Endothelial cell of umbilical vein (primary cell): ENCODE results near the gene CTSK. TPM values are rescaled to one million over a fixed set of nuclear protein-coding genes. Genes with fewer than 3 reads are reported as not detected.

Source experiments
- BruUV-seq: library from RNA; stranded (reverse); fragments of 400-500 nt; replicated peaks from 2 replicates; lab custom pipeline; 2021; lab: Mats Ljungman, UMichigan
- CTCF ChIA-PET: fragments of 300-600, 350-600 bp; sonication (Branson Sonifier 250); formaldehyde crosslinking; loops from one replicate; lab custom pipeline; 2021; ENCODE audit warnings: antibody characterized with exemption, inconsistent platforms; lab: Charles Lee
- POLR2A ChIA-PET: fragments of 300-600, 350-600 bp; sonication (Branson Sonifier 250); formaldehyde crosslinking; loops from one replicate; lab custom pipeline; 2021; ENCODE audit warnings: antibody characterized with exemption, inconsistent platforms; lab: Charles Lee
- DNase-seq: peaks from one replicate; pipeline ENCODE4 v3.0.0-alpha.2; 2011; ENCODE audit warnings: low read depth, low spot score
- FAIRE-seq: peaks from 2 replicates; lab custom pipeline; 2011; peaks lifted over from hg19 to GRCh38; lab: Jason Lieb, UNC
- H2AFZ ChIP-seq: 2 replicates; pipeline ENCODE4 v1.6.0; 2012; ENCODE audit warnings: low read depth, low read length, control low read depth, inconsistent platforms
- H3K27ac ChIP-seq: 2 replicates; pipeline ENCODE4 v1.5.1; 2011; ENCODE audit warnings: low read depth, mild to moderate bottlenecking, control low read depth, low read length, moderate library complexity; ENCODE audit not compliant: insufficient read depth
- H3K27me3 ChIP-seq, 2 experiments: 2 replicates each; pipeline versions ENCODE4 v1.6.0 to v1.6.1; 2011; ENCODE audit warnings: low read length in 2 of 2, mixed read lengths in 1 of 2; ENCODE audit not compliant: control insufficient read depth in 2 of 2, insufficient read depth in 2 of 2
- H3K36me3 ChIP-seq, 2 experiments: 2 replicates in 1 of 2; 3 replicates in 1 of 2; pipeline ENCODE4 v1.5.1; 2011; ENCODE audit warnings: low read length in 2 of 2, mild to moderate bottlenecking in 1 of 2, moderate library complexity in 1 of 2; ENCODE audit not compliant: control insufficient read depth in 2 of 2, insufficient read depth in 2 of 2; ENCODE audit errors: extremely low read depth in 1 of 2
- H3K4me1 ChIP-seq: 3 replicates; pipeline ENCODE4 v1.5.1; 2011; ENCODE audit warnings: mild to moderate bottlenecking, low read length; ENCODE audit not compliant: control insufficient read depth, insufficient read depth; ENCODE audit errors: extremely low read depth
- H3K4me2 ChIP-seq: 2 replicates; pipeline ENCODE4 v1.6.1; 2011; ENCODE audit warnings: low read length, control low read depth, mixed read lengths; ENCODE audit not compliant: insufficient read depth
- H3K4me3 ChIP-seq, 3 experiments: fragments of 200-600 bp in 1 of 3; sonication (generic), shearing (Covaris generic) in 1 of 3; replicated peaks in 1 of 3; 2 replicates each; pipeline ENCODE4 v1.5.1; 2011 to 2016; ENCODE audit warnings: control low read depth in 3 of 3, low read length in 3 of 3, mild to moderate bottlenecking in 2 of 3, inconsistent platforms in 1 of 3, low read depth in 1 of 3, moderate library complexity in 1 of 3; ENCODE audit not compliant: insufficient read depth in 1 of 3
- H3K79me2 ChIP-seq: 2 replicates; pipeline ENCODE4 v1.6.0; 2012; ENCODE audit warnings: low read length, inconsistent platforms; ENCODE audit not compliant: control insufficient read depth, insufficient read depth
- H3K9ac ChIP-seq: replicated peaks from 2 replicates; pipeline ENCODE3; 2011; ENCODE audit warnings: low read length, control low read depth; ENCODE audit not compliant: insufficient read depth; ENCODE audit errors: extremely low read depth
- H3K9me1 ChIP-seq: replicated peaks from 3 replicates; pipeline ENCODE4 v1.6.0; 2011; ENCODE audit warnings: mild to moderate bottlenecking, low read length; ENCODE audit not compliant: control insufficient read depth, insufficient read depth; ENCODE audit errors: extremely low read depth
- H3K9me3 ChIP-seq: replicated peaks from 2 replicates; pipeline ENCODE4 v1.5.1; 2012; ENCODE audit warnings: low read length, inconsistent platforms; ENCODE audit not compliant: control insufficient read depth, insufficient read depth
- H4K20me1 ChIP-seq: replicated peaks from 2 replicates; pipeline ENCODE3; 2011; ENCODE audit warnings: mild to moderate bottlenecking, low read length; ENCODE audit not compliant: control insufficient read depth, insufficient read depth; ENCODE audit errors: extremely low read depth
- EZH2 ChIP-seq: IDR thresholded peaks from 2 replicates; pipeline ENCODE4 v1.6.1; 2012; ENCODE audit warnings: borderline replicate concordance, low read depth, mild to moderate bottlenecking, moderate library complexity, low read length, inconsistent platforms; ENCODE audit not compliant: severe bottlenecking
- FOS ChIP-seq: IDR thresholded peaks from 2 replicates; pipeline ENCODE4 v1.6.1; 2011; ENCODE audit warnings: mild to moderate bottlenecking, low read length, moderate library complexity, borderline replicate concordance; ENCODE audit not compliant: insufficient read depth
- GATA2 ChIP-seq: IDR thresholded peaks from 2 replicates; pipeline ENCODE4 v1.7.0; 2011; ENCODE audit warnings: low read depth, mild to moderate bottlenecking, moderate library complexity, mixed read lengths, low read length; ENCODE audit not compliant: insufficient read length, insufficient read depth
- JUN ChIP-seq: IDR thresholded peaks from 2 replicates; pipeline ENCODE4 v1.6.1; 2011; ENCODE audit warnings: borderline replicate concordance, low read depth; ENCODE audit not compliant: insufficient read length, insufficient read depth
- MYC ChIP-seq: IDR thresholded peaks from one replicate; pipeline ENCODE4 v1.6.1; 2011; ENCODE audit warnings: mild to moderate bottlenecking, low read depth, low read length
- POLR2A ChIP-seq: IDR thresholded peaks from 2 replicates; pipeline ENCODE4 v1.6.1; 2012; ENCODE audit warnings: low read depth, mild to moderate bottlenecking, control low read depth, low read length
- POLR2AphosphoS5 ChIP-seq: IDR thresholded peaks from 2 replicates; pipeline ENCODE4 v1.6.1; 2012; ENCODE audit warnings: low read depth, mild to moderate bottlenecking, control low read depth, low read length, moderate library complexity; ENCODE audit not compliant: insufficient read depth
- dilution Hi-C: fragments of 300-500 bp; cut with MboI; formaldehyde crosslinking; loops from one replicate; pipeline ENCODE4 v1.15.0; 2019; ENCODE audit warnings: low sequenced_read_pairs; ENCODE audit not compliant: extremely low pct_ligation_motif_present
- intact Hi-C: fragments of 100-400 bp; cut with micrococcal nuclease; formaldehyde crosslinking; loops from one replicate; pipeline ENCODE4 v1.10.0; 2022
- polyA plus RNA-seq, 4 experiments: library from polyadenylated mRNA; depleted of rRNA in 3 of 4; stranded (reverse) in 3 of 4; unstranded in 1 of 4; fragments of >200 nt; gene quantifications; 2 replicates each; pipeline versions ENCODE4 v1.2.1 to v1.2.3, GENCODE V29; 2011 to 2012; ENCODE audit warnings: missing spikeins in 1 of 4
- total RNA-seq: library from RNA; stranded (reverse); gene quantifications from 2 replicates; pipeline ENCODE4 v1.2.3, GENCODE V29; 2021
- TF ChIP-seq, protein P1 (sequence below): IDR thresholded peaks from 2 replicates; pipeline ENCODE4 v1.6.1; 2011; ENCODE audit not compliant: insufficient read depth, insufficient read length
- TF ChIP-seq, protein P2 (sequence below), 2 donors: IDR thresholded peaks; 1 replicate in 1 of 2; 2 replicates in 1 of 2; pipeline ENCODE4 v1.5.1; 2011; ENCODE audit warnings: low read length in 2 of 2, mild to moderate bottlenecking in 2 of 2, moderate library complexity in 2 of 2, control low read depth in 1 of 2, inconsistent platforms in 1 of 2, low read depth in 1 of 2; ENCODE audit not compliant: insufficient read depth in 1 of 2; ENCODE audit errors: extremely low read depth in 1 of 2

Gene CTSK
- total and polyA plus RNA-seq, 2 donors (not counting 3 experiments of a cell fraction or from before 2014, with no cell fraction given): 18.5 to 45.6 TPM

DNA sequence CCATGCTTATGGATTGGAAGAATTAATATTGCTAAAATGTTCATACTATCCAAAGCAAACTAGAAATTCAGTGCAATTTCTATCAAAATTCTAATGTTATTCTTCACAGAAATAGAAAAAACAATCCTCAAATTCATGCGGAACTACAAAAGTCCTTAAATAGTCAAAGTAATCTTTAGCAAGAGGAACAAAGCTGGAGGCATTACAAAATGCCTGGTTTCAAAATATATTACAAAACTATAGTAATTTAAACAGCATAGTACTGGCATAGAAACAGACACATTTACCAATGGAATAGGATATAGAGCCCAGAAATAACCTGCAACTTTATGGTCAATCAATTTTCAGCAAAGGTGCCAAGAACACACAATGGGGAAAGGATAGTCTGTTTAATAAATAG is 46.3 kb downstream of the CTSK start:
- FAIRE-seq (no peak), DNase-seq (no peak)
- Histone ChIP-seq H2AFZ (no peak overlapping the region), H3K4me3 (no peak overlapping the region), H3K9ac (no peak overlapping the region), H3K79me2 (no peaks in the 10 kb centered on the region), H3K9me3 (no peaks in the 10 kb centered on the region), H3K4me2 (no peak overlapping the region), H3K9me1 (no peaks in the 10 kb centered on the region), H4K20me1 (no peaks in the 10 kb centered on the region), H3K4me1 (peaks cover 23% of the 10 kb centered on the region), H3K36me3 (no peaks in the 10 kb centered on the region), H3K27ac (no peak overlapping the region), H3K27me3 (no peaks in the 10 kb centered on the region)
- intact Hi-C loops (loop anchor here (5.0 kb wide), 1 partner anchor 116 kb away; the partner anchor contains the start of gene ARNT), dilution Hi-C loops (no loop called here)
- CTCF ChIA-PET: no interaction called here
- TF ChIP-seq, protein P1, sequence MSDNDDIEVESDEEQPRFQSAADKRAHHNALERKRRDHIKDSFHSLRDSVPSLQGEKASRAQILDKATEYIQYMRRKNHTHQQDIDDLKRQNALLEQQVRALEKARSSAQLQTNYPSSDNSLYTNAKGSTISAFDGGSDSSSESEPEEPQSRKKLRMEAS: no peak
- TF ChIP-seq FOS (no peak), EZH2 (no peak), POLR2AphosphoS5 (no peak), MYC (no peak), POLR2A (no peak), GATA2 (no peak), JUN (no peak)
- TF ChIP-seq, protein P2, sequence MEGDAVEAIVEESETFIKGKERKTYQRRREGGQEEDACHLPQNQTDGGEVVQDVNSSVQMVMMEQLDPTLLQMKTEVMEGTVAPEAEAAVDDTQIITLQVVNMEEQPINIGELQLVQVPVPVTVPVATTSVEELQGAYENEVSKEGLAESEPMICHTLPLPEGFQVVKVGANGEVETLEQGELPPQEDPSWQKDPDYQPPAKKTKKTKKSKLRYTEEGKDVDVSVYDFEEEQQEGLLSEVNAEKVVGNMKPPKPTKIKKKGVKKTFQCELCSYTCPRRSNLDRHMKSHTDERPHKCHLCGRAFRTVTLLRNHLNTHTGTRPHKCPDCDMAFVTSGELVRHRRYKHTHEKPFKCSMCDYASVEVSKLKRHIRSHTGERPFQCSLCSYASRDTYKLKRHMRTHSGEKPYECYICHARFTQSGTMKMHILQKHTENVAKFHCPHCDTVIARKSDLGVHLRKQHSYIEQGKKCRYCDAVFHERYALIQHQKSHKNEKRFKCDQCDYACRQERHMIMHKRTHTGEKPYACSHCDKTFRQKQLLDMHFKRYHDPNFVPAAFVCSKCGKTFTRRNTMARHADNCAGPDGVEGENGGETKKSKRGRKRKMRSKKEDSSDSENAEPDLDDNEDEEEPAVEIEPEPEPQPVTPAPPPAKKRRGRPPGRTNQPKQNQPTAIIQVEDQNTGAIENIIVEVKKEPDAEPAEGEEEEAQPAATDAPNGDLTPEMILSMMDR (IDR thresholded peaks at IDR 0.05; ENCODE audit: extremely low read depth in 1 of 2, insufficient read depth in 1 of 2, low read depth in 1 of 2, low read length in 2 of 2): no peak
- POLR2A ChIA-PET: no interaction called here
- BruUV-seq: no TSS peak
